Vagina (tissue), 2 donors: Measurements from ENCODE around the gene NTM.

Experiments used
- CTCF ChIP-seq, 3 experiments: fragments of 450-650 bp in 2 of 3; fragments of 200-600 bp in 1 of 3; sonication (generic) in 1 of 3; IDR thresholded peaks; one replicate each; pipeline ENCODE4 v1.5.1; 2017 to 2019; ENCODE audit warnings: antibody characterized with exemption in 3 of 3, mild to moderate bottlenecking in 2 of 3, moderate library complexity in 2 of 3
- POLR2A ChIP-seq, 2 donors: fragments of 450-650 bp; IDR thresholded peaks; one replicate each; pipeline ENCODE4 v1.6.1; 2017; ENCODE audit warnings: antibody characterized with exemption in 2 of 2, mild to moderate bottlenecking in 2 of 2, moderate library complexity in 2 of 2

- TF ChIP-seq CTCF (IDR thresholded peaks at IDR 0.05) (no peak), POLR2A (IDR thresholded peaks at IDR 0.05) (no peak)
Measured at GRCh38 chr11:132062541-132062940, 692.1 kb downstream of the NTM start.
